GM19043 (cell line): ENCODE data around the gene CBX6.
"Not testable (repeated sequence)": the region's sequence is repeated elsewhere in the genome, so short reads cannot be mapped to it uniquely, and the experiment has no call there.

Experiments used
- ATAC-seq: cut with Tn5 transposase; IDR thresholded peaks from one replicate; pipeline ENCODE4 v1.9.1; 2021; ENCODE audit warnings: low read depth; ENCODE audit not compliant: unreplicated experiment

CBX6 gene

DNA sequence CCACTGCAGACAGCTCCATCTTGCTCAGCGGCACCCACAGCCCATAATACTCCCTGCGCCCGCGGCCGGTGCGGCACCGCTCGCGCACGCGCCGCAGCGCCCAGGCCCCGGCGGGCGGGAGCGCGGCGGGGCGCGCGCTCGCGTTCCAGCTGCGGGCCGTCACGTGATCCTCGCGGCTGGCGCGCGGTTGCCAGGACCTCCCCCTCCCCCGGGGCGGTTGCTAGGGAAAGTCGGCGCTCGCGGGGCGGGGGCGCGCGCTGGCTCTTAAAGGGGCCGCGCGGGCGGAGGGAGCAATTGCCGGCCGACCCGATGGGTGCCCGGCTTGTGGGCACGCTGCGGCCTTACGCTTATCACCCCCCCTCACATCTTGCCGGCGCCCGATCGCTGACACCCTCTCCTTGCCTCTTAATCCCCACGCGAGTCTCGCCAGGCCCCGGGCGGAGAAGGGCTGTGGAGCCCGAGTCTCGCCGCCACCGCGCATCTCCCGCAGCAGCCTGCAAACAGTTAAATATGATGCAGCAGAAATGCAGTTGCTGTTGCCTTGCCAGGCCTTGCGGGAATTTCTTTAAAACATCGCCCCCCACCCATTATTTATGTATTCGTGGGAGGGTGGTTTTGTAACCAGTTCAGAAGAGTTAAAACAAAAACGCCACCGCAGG, at the start of gene CBX6:
Gene CBX6 (minus strand): TSS at position 45 of the 659 bp plus-strand sequence. CDS start 26 bp downstream, at position 19.
- ATAC-seq, result no peak

DNA sequence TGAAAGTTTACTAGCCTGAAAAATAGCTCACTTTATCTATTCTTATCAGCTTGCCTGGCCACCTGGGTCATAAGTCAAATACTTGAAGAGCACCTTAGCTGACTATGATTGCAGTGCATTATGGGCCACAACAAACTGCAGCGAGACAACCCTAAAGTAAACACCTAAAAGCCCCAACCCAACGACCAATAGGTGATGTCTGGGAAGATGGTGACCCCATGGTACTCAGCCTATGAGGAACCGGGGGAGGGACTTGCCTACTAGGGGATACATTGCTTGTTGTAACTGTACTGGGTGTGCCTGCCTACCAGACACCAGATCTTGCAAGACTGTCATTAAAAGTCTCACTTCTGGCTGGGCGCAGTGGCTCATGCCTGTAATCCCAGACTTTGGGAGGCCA, 49.8 kb upstream of the CBX6 start:
- no peak for ATAC-seq

DNA sequence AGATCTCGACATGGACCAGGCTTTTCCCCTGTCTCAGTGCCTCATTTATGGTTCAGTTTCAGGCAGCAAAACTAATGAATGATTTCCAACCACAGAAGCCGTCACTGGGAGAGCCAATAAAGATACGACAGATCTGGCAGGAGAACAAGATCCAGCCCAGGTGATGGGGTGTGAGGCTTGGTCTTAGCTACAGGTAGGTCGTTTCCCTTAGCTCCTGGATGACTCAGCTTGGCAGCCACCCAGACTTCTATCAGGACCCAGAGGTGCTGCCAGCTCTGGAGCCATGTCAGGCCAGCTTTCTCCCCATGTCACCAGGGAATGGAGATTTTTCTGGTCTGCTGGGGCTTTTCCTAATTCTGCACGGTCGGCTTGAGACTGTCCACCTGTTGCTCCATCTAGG, 49.1 kb upstream of the CBX6 start:
- ATAC-seq, result no peak

DNA sequence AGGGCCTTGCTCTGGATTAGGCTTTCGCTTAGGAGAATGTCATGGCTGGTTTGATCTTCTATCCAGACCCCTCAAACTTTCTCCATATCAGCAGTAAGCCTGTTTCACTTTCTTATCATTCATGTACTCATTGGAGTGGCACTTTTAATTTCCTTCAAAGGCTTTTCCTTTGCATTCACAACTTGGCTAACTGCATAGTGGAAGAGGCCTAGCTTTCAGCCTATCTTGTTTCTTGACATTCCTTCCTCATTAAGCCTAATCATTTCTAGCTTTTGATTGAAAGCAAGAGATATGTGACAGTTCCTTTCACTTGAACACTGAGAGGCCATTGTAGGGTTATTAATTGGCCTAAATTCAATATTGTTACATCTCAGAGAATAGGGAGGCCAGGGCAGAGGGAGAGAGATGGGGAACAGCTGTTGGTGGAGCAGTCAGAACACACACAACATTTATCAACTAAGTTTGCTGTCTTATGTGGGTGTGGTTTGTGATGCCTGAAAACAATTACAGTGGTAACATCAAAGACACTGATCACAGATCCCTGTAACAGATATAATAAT, 47.7 kb upstream of the CBX6 start:
- ATAC-seq, result no peak

DNA sequence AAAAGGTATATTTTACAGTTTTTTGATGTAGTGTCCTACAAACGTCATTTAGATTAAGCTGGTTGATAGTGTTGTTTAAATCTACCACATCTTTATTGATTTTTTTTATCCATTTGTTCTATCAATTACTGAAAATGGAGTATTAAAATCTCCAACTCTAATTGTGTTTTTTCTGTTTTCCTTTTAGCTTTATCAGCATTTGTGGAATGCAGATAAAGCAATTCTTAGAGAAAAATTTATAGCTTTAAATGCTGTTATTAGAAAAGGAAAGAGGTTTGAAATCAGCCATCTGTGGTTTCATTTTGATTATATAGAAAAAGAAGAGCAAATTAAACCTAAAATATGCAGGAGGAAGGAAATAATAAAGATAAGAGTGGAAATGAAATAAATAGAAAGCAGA, 39.4 kb upstream of the CBX6 start:
- ATAC-seq, result no peak

DNA sequence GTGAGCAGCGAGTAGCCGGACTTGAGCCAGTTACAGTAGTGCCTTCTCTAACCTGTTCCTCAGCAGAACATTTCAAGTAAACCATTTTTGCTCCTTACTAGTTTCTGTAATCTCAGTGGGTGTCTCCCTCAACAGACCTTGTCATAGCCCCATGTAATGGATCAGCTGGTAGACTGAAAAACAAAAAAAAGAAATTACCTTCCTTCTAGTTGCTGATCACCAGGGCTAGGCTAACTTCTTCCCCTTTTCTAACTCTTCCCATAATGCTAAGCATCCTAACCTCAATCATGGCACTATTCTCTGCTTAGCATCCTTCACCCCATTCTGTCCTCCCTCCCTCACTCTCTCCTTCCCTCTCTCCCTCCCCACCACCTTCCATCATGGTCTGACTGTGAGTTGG, 35.8 kb upstream of the CBX6 start:
- ATAC-seq, result no peak

DNA sequence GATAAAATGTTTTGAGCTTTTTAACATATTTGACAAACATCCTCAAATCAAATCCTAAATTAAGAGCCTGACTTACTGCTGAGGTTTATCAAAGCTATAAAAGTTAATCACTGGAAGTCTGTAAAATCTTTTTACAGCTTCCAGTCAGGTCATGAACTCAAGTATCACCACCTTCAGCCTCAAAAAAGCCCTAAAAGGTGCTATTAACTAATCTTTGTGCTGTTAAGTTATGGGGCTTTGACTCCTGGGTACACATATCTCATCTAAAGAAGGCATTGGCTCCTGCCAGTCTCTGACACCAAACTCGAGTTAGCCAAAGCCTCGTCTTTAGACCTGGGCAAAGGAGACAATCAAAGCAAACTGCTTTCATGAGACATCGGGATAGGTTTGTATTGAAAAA, 34.0 kb upstream of the CBX6 start:
- no peak for ATAC-seq

DNA sequence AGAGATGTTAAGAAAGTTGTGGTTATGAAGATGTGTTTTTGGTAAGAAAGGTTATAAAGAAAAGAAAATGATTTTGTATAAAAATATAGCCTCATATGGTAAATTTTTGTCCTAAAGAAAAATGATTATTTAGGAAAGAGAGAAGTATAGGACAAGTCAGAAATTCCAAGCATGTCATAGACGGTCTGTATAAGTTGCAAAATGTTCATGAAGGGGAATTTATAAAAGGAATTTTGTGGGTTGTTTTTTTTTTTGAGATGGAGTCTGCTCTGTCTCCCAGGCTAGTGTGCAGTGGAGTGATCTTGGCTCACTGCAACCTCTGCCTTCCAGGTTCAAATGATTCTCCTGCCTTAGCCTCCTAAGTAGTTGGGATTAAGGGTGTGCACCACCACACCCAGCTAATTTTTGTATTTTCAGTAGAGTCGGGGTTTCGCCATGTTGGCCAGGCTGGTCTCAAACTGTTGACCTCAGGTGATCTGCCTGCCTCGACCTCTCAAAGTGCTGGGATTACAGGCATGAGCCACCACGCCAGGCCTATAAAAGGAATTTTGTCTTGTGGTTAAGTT, 32.1 kb upstream of the CBX6 start:
- ATAC-seq, result not testable (repeated sequence)

DNA sequence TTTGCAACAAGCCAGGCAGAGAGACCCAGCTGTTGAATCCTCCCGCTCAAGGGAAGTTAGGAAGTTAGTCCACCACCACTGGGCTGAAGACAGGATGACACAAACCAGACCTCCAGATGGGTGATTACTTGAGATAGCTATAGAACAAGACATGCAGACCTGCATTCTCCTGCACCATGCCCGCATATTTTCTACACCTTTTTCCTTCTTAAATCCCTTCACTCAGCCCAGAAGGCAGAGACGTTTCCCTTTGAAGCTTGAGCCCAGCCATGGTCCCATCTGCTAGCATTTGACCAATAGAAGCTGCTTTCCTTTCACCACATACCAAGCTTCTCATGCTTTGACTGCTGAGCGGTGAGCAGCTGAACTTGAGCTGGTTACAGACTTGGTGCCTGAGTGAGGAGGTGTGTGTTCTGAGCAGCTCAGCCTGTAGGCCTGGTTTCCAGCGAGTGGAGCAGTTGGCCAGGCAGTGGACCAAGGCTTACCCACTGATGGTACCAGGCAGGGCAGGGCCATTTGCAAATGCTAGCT, 29.2 kb upstream of the CBX6 start:
- no peak for ATAC-seq

DNA sequence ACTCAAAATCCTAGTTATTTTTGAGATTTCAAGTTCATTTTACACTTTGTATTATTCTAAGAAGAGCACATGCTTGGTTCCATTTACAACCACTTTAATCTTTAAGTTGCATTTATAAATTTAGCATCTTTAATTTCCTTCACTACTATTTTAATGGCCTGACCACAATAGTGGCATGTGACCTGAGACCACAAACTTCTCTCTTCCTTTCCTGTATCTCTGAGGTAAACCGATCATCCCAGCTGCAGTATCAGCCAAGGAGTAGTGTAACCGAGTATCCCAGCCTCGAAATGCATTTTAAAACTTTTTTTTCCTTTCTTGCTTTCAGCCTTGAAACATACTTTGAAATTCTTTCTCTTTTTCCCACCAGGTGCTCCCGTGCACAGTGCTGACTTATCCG, 28.7 kb upstream of the CBX6 start:
- no peak for ATAC-seq

DNA sequence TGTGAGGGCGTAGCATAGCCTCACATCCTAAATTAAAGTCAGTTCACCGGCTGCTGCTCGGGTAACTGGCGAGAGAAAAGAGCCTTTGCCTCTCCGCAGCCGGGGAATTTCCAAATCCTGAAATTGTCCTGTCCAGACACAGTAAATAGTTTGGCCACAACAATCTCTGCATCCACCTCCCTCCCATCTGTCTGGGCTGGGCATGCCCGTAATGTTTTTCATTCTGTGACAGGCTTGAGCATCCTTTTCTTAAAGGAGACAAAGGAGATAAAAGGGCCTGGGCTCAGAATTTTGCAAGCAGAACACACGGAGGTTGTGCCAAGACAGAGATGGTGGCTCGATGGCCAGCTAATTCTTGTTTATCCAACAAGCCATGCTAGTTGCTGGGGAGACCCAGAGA, 19.2 kb upstream of the CBX6 start:
- ATAC-seq, result no peak

DNA sequence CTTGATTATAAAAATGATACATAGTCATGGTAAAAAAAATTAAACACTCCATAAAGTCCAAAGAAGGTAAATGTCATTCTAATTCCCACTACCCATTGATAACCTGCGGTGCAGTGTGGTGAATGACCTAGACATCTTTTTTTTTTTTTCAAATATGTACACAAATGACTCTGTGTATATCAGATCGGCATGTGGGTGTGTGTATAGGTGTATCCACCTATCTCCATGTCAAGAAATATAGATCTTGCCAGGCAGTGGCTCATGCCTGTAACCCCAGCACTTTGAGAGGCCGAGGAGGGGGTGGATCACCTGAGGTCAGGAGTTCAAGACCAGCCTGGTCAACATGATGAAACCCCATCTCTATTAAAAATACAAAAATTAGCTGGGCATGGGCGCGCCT, 18.4 kb upstream of the CBX6 start:
- ATAC-seq, result no peak

DNA sequence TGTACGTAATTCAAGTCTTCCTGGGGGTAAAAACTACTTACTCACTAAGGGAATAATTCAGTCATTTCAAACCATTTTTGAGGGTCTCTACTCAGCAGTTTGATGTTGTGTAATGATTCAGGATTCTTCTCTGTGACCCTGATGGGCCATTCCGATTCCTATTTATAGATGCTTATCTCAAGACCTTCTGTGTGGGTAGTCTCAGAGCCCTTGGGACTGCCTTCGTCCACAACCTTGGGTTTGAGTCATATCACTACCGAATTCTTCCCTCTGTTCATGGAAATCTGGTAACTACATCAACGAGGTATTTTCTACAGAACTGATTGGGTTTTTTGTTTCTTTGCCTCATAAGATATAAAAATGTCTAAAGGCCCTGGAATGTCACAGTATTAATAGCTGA, 14.3 kb upstream of the CBX6 start:
- ATAC-seq, result no peak

DNA sequence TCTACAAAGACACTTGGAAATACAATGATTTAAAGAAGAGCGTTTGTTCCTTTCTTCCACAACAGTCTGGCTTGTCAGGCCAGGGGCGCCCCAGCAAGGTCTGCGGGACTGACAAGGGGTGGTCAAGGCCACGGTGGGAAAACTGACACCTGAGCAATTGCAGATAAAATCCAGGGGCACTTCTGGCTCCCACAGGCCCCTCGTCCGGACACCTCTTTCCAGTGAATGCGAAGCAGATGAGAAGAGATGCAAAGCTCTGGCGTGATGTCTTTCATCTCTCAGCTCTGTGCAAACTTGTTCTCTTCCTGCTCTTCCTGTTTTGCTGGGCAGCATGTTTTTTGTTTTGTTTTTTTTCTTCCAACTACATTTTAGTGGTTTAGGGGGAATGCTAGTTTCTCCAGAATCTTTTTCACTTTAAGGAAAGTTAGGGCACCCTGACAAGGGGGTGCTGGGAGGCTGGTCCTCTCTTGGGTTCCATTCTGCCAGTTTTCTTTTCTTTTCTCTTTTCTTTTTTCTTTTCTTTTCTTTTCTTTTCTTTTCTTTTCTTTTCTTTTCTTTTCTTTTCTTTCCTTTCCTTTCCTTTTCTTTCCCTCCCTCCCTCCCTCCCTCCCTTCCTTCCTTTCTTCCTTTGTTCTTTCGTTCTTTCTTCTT, 11.1 kb upstream of the CBX6 start:
- no peak for ATAC-seq

DNA sequence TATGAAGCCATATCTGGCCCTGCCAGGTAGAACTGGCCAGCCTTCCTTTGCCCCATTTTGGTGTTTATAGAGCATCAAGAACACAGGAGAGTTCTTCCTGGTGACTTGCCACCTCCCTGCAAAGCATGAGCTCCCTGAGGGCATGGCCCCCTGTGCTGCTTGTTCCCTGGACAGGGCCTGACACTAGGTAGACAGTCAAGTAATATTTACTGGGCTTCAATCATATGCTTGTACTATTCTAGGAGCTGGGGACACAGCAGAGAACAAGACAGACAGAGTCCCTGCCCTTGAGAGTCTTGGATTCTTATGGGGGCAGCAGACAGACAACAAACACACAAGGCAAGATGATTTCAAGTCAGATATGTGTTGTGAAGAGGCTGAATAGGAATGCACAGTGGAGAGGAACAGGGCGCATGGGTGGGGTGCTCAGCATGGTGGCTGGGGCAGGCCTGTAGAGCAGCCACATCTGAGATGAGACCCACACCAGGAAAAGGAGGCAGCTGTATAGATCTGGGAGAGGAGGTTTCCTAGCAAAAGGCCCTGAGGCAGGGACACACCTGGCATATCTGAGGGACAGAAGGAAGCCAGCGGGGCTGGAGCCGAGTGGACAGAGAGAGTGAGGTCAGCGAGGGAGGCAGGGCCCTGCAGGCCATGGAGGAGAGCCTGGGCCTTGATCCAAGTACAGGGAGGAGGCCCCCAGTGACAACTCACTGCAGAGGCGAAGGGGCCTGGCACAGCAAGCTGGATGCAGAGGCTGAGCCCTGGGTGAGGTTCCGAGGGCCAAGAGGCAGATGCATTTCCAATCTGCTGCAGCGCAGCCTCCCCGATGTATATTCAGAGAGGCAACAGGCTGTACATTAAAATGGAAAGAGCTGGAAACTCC, 10.2 kb upstream of the CBX6 start:
- no peak for ATAC-seq

DNA sequence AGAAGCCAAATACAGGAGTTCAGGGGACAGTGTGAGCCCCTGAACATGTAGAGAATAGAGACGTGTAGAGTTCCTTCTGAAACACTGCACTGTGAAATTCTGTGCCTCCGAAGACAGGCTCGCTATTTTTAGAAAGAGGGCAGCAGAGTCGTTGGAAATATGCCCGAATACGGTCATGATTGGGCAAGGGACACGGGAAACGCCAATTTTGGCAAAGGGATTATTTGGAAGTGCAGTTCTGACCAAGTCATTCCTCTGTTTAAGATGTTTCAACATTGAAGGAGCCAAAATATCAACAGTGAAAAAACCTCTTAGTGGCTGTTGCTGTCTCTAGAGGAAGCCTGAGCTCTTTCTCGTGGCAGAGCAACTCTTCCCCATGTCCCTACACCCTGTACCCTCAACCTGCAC, 9.5 kb upstream of the CBX6 start:
- no peak for ATAC-seq

DNA sequence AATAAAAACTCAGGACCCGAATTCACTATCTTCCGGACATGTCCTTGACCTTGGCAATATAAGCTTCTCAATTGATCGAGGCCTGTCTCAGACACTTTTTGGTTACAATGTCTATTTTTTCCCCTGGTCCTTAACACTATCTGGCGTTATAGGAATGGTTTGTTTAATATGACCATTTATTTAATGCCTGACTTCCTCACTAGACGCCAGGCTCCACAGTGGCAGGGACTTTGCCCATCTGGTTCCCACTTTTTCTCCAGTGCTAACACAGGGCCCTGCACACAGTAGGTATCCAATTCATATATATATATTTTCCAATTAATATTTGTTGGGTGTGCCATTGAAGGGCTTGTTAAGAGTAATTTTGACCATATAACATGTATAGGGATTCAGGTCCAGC, 7.9 kb upstream of the CBX6 start:
- ATAC-seq, result no peak

DNA sequence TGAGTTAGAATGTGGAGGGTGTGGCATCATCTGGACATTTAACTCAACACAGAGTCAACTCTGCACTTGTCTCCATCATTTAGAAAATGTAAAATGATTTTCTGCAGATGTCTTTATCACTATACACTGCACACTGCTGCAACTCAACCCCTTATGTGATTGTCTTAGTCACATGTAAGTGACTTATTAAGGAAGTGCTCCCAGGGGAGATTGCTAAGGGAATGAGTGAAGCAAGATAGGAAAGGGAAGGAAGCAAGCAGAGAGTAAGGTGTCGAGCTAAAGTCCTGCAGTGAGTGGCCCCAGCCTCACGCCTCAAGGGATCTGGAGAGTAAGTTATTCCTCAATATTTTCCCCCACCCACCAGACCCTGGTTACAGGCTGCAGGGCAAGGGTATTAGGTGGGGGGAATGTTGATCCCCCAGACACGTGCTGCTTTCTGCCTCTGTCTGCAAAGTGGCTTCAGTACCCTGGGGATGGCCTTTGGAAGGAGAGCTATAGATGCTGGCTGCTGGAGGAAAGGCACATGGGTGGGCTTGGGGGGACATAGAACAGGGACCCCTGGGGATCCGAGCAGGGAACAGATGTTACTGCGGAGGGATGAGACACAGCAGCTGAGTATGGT, 7.2 kb upstream of the CBX6 start:
- ATAC-seq, result no peak

DNA sequence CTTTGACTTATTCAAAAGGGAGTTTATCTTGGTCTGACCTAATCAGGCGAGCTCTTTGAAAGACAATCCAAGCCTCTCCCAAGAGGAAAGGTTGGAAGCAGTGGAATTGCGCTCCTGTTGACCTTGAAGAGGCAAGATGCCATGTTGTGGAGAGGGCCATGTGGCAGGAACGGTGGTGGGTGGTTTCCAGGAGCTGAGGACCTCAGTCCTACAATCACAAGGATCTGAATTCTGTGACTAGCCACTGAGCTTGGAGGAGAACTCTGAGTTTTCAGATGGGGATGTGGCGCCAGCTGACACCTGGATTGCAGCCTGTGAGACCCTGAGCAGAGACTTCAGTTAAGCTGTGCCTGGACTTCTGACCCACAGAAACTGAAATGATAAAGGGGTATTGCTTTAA, 6.0 kb upstream of the CBX6 start:
- ATAC-seq, result no peak

DNA sequence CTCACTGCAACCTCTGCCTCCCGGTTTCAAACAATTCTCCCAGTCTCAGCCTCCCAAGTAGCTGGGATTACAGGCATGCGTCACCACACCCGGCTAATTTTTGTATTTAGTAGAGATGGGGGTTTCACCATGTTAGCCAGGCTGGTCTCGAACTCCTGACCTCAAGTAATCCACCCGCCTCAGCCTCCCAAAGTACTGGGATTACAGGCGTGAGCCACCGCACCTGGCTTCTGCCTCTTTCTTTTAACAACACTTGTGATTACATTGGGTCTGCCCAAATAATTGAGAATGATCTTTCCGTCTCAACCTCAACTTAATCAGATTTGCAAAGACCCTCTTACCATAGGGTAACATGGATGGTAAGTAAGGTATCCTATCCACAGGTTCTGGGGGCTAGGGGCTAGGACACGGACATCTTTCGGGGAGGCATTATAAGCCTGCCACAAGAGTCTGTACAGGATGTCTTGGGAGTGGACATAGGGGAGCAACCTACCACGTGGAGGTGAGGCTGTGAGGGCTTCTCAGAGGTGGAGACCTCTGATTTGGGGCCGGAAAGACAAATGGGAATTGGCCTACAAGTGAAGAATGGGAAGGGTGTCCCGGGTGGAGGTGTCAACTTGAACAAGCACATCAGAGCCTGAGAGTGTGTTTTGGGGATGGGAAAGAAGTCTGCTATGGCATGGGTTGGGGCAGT, 2.7 kb upstream of the CBX6 start:
- ATAC-seq, result no peak
